HepG2 (cell line): ENCODE data around the gene RBCK1. TPM values are rescaled to one million over a fixed set of nuclear protein-coding genes. Genes with fewer than 3 reads are reported as not detected.

Experiments used
- ASH2L ChIP-seq: fragments of 300-600, 200-600 bp; sonication (generic); IDR thresholded peaks from 2 replicates; pipeline ENCODE4 v1.7.0; 2017; ENCODE audit warnings: low read depth, mild to moderate bottlenecking, moderate library complexity, mixed read lengths, low read length; ENCODE audit not compliant: insufficient read length
- CENPX ChIP-seq: sonication (generic); formaldehyde crosslinking; IDR thresholded peaks from 2 replicates; pipeline ENCODE4 v1.9.0; 2021; ENCODE audit warnings: mild to moderate bottlenecking, missing genetic modification reagents, moderate library complexity
- FIP1L1 ChIP-seq: fragments of 200-400 bp; formaldehyde crosslinking; IDR thresholded peaks from 2 replicates; pipeline ENCODE4 v1.6.1; 2018; ENCODE audit warnings: low read depth, mild to moderate bottlenecking, low read length, moderate library complexity, borderline replicate concordance; ENCODE audit not compliant: insufficient read depth
- HDAC1 ChIP-seq: sonication (generic); formaldehyde crosslinking; IDR thresholded peaks from 2 replicates; pipeline ENCODE4 v1.5.1; 2020; ENCODE audit warnings: mild to moderate bottlenecking, missing genetic modification reagents
- KDM5A ChIP-seq: fragments of 200-600 bp; sonication (generic); IDR thresholded peaks from 2 replicates; pipeline ENCODE4 v1.7.0; 2018; ENCODE audit warnings: antibody characterized with exemption, mild to moderate bottlenecking, low read length, borderline replicate concordance
- RCOR2 ChIP-seq: IDR thresholded peaks from 2 replicates; pipeline ENCODE4 v1.6.1; 2016; ENCODE audit warnings: missing biosample characterization, missing genetic modification reagents
- RELA ChIP-seq: sonication (generic); formaldehyde crosslinking; IDR thresholded peaks from 2 replicates; pipeline ENCODE4 v1.4.0; 2020; ENCODE audit warnings: missing genetic modification reagents
- RFX5 ChIP-seq: IDR thresholded peaks from 2 replicates; pipeline ENCODE4 v1.6.1; 2011; ENCODE audit warnings: low read depth, low read length, improper control_type of control experiment
- SIX4 ChIP-seq: sonication (generic); formaldehyde crosslinking; IDR thresholded peaks from 2 replicates; pipeline ENCODE4 v1.4.0; 2020; ENCODE audit warnings: missing genetic modification reagents
- SNAI1 ChIP-seq: sonication (generic); formaldehyde crosslinking; IDR thresholded peaks from 2 replicates; pipeline ENCODE4 v1.5.0; 2020; ENCODE audit warnings: mild to moderate bottlenecking, missing genetic modification reagents, borderline replicate concordance
- SRSF9 ChIP-seq: fragments of 200-400 bp; formaldehyde crosslinking; IDR thresholded peaks from 2 replicates; pipeline ENCODE4 v1.6.1; 2018; ENCODE audit warnings: borderline replicate concordance, mild to moderate bottlenecking, low read depth, low read length; ENCODE audit not compliant: insufficient read depth, poor library complexity, severe bottlenecking
- ZFYVE20 ChIP-seq: sonication (generic); formaldehyde crosslinking; IDR thresholded peaks from 2 replicates; pipeline ENCODE4 v1.8.0; 2023; ENCODE audit warnings: low read depth, mild to moderate bottlenecking, moderate library complexity, missing genetic modification reagents, borderline replicate concordance
- ZKSCAN8 ChIP-seq: IDR thresholded peaks from 2 replicates; pipeline ENCODE4 v1.6.1; 2016; ENCODE audit warnings: borderline replicate concordance, missing genetic modification reagents, missing compliant biosample characterization
- ZNF121 ChIP-seq: sonication (generic); formaldehyde crosslinking; IDR thresholded peaks from 2 replicates; pipeline ENCODE4 v1.5.0; 2020; ENCODE audit warnings: mild to moderate bottlenecking, missing genetic modification reagents
- ZNF24 ChIP-seq: fragments of 450-650 bp; IDR thresholded peaks from 2 replicates; pipeline ENCODE4 v1.6.1; 2017; ENCODE audit warnings: antibody characterized with exemption, mild to moderate bottlenecking
- ZNF317 ChIP-seq: sonication (generic); formaldehyde crosslinking; IDR thresholded peaks from 2 replicates; pipeline ENCODE4 v1.5.0; 2020; ENCODE audit warnings: mild to moderate bottlenecking, missing genetic modification reagents
- ZNF615 ChIP-seq: sonication (generic); formaldehyde crosslinking; IDR thresholded peaks from 2 replicates; pipeline ENCODE4 v1.5.0; 2020; ENCODE audit warnings: mild to moderate bottlenecking, missing genetic modification reagents, borderline replicate concordance
- ZNF747 ChIP-seq: sonication (generic); formaldehyde crosslinking; IDR thresholded peaks from 2 replicates; pipeline ENCODE4 v1.8.1; 2023; ENCODE audit warnings: missing genetic modification reagents, mild to moderate bottlenecking, borderline replicate concordance
- ZNF773 ChIP-seq: sonication (generic); formaldehyde crosslinking; IDR thresholded peaks from 2 replicates; pipeline ENCODE4 v1.4.0; 2020; ENCODE audit warnings: missing genetic modification reagents, borderline replicate concordance
- ZNF780A ChIP-seq: sonication (generic); formaldehyde crosslinking; IDR thresholded peaks from 2 replicates; pipeline ENCODE4 v1.8.0; 2022; ENCODE audit warnings: mild to moderate bottlenecking, missing genetic modification reagents, moderate library complexity
- ZSCAN25 ChIP-seq: sonication (generic); formaldehyde crosslinking; IDR thresholded peaks from 2 replicates; pipeline ENCODE4 v1.8.0; 2022; ENCODE audit warnings: mild to moderate bottlenecking, missing genetic modification reagents
- polyA plus RNA-seq, 8 experiments: library from polyadenylated mRNA; depleted of rRNA in 3 of 8; stranded (reverse) in 7 of 8; unstranded in 1 of 8; fragments of >200 nt; fragmentation: Illumina TruSeq in 4 of 8; extraction: Trizol in 4 of 8; gene quantifications; 2 replicates each; pipeline versions ENCODE4 v1.2.1 to v1.2.3, GENCODE V29; 2011 to 2016; ENCODE audit warnings: low read depth in 4 of 8, missing spikeins in 1 of 8, mixed read lengths in 1 of 8; ENCODE audit not compliant: insufficient read depth in 1 of 8
- total RNA-seq, 5 experiments: library from RNA; depleted of rRNA; stranded (reverse); fragments of >200 nt; fragmentation: Illumina TruSeq; extraction: Trizol; gene quantifications; 2 replicates each; pipeline ENCODE4 v1.2.3, GENCODE V29; 2016; ENCODE audit warnings: low read depth in 1 of 5
- TF ChIP-seq, protein P1 (sequence below): sonication (generic); formaldehyde crosslinking; IDR thresholded peaks from 2 replicates; pipeline ENCODE4 v1.5.0; 2020; ENCODE audit warnings: mild to moderate bottlenecking, missing genetic modification reagents
- TF ChIP-seq, protein P2 (sequence below): sonication (generic); formaldehyde crosslinking; IDR thresholded peaks from 2 replicates; pipeline ENCODE4 v1.9.0; 2022; ENCODE audit warnings: low read depth, missing genetic modification reagents
- TF ChIP-seq, protein P3 (sequence below): sonication (generic); formaldehyde crosslinking; IDR thresholded peaks from 2 replicates; pipeline ENCODE4 v1.5.1; 2020; ENCODE audit warnings: mild to moderate bottlenecking, moderate library complexity, missing genetic modification reagents

RBCK1 gene
- total and polyA plus RNA-seq, 2 of the 13 experiments (the other 11 are each of a cell fraction or from before 2014, with no cell fraction given) = 149 to 215 TPM

DNA sequence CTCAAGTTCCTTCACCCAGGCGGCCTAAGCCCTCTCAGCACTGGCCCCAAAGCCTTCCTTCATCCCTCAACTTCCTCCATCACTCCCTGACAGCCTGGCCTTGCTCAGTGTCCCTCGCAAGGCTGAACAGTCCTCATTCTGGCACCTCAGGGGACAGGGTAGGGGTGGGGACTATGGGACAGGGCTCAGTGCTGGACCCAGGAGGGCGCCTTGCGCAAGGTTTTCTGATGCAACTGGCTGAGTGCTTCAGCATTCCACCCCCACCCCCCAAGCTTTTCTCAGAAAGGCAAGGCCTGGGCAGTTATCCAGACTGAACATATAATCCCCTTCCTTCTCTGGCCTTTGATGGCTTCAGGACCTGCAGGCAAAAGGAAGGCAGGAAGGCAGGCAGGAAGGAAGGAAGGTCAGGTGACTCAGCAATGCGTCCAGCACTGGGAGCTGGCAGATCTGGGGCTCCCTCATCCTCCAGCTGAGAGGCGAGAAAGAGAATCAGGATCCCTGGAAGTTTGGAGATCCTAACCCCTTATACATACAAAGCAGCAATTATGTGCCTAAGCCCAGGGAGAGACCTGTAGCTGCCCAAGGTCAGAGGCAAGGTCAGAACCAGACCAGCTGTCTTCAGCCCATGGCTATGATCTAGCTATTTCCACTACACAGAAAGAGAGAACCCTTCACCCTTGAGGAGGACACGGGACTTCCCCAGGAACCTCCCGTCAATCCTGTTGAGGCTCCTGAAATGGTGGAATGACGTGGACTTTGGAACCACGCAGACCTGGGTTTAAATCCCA is 36.1 kb upstream of the RBCK1 start (continued):
- TF ChIP-seq ZNF317 (CRISPR knock-in tag) (peak; percentile 91), ZNF773 (CRISPR knock-in tag) (peak; percentile 53; the same call in 1 of the 2 replicates), SNAI1 (CRISPR knock-in tag) (no peak), ZNF121 (CRISPR knock-in tag) (peak; percentile 99), HDAC1 (CRISPR knock-in tag) (peak; percentile 96), ZNF24 (peak; percentile 52; the same call in 1 of the 2 replicates), ZNF615 (CRISPR knock-in tag) (peak; percentile 97; the same call in 1 of the 2 replicates), ZSCAN25 (peak; percentile 99), CENPX (CRISPR knock-in tag) (no peak), SRSF9 (no peak), ZNF747 (CRISPR knock-in tag) (peak; percentile 99), KDM5A (no peak; the same call in 1 of the 2 replicates), ZNF780A (CRISPR knock-in tag) (peak; percentile 99), RCOR2 (peak; percentile 95), ASH2L (peak; percentile 94), ZKSCAN8 (CRISPR knock-in tag) (peak; percentile 96; the same call in 1 of the 2 replicates), ZFYVE20 (0 out of 2 replicates have a peak, but pooled peaks have one; percentile 6), RFX5 (no peak), RELA (CRISPR knock-in tag) (peak; percentile 67; the same call in 1 of the 2 replicates), SIX4 (CRISPR knock-in tag) (no peak; the same call in none of the 2 replicates), FIP1L1 (0 out of 2 replicates have a peak, but pooled peaks have one; percentile 89)
- TF ChIP-seq, protein P1, sequence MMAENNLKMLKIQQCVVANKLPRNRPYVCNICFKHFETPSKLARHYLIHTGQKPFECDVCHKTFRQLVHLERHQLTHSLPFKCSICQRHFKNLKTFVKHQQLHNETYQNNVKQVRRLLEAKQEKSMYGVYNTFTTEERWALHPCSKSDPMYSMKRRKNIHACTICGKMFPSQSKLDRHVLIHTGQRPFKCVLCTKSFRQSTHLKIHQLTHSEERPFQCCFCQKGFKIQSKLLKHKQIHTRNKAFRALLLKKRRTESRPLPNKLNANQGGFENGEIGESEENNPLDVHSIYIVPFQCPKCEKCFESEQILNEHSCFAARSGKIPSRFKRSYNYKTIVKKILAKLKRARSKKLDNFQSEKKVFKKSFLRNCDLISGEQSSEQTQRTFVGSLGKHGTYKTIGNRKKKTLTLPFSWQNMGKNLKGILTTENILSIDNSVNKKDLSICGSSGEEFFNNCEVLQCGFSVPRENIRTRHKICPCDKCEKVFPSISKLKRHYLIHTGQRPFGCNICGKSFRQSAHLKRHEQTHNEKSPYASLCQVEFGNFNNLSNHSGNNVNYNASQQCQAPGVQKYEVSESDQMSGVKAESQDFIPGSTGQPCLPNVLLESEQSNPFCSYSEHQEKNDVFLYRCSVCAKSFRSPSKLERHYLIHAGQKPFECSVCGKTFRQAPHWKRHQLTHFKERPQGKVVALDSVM (CRISPR knock-in tag) = peak; percentile 90
- TF ChIP-seq, protein P2, sequence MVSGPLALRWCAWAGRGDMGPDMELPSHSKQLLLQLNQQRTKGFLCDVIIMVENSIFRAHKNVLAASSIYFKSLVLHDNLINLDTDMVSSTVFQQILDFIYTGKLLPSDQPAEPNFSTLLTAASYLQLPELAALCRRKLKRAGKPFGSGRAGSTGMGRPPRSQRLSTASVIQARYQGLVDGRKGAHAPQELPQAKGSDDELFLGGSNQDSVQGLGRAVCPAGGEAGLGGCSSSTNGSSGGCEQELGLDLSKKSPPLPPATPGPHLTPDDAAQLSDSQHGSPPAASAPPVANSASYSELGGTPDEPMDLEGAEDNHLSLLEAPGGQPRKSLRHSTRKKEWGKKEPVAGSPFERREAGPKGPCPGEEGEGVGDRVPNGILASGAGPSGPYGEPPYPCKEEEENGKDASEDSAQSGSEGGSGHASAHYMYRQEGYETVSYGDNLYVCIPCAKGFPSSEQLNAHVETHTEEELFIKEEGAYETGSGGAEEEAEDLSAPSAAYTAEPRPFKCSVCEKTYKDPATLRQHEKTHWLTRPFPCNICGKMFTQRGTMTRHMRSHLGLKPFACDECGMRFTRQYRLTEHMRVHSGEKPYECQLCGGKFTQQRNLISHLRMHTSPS (CRISPR knock-in tag) = peak; percentile 91
- TF ChIP-seq, protein P3, sequence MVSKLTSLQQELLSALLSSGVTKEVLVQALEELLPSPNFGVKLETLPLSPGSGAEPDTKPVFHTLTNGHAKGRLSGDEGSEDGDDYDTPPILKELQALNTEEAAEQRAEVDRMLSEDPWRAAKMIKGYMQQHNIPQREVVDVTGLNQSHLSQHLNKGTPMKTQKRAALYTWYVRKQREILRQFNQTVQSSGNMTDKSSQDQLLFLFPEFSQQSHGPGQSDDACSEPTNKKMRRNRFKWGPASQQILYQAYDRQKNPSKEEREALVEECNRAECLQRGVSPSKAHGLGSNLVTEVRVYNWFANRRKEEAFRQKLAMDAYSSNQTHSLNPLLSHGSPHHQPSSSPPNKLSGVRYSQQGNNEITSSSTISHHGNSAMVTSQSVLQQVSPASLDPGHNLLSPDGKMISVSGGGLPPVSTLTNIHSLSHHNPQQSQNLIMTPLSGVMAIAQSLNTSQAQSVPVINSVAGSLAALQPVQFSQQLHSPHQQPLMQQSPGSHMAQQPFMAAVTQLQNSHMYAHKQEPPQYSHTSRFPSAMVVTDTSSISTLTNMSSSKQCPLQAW (CRISPR knock-in tag) = peak; percentile 96
